Measurements from ENCODE around the gene ITGBL1.

Gene ITGBL1

GRCh38 chr13:101515504-101515903 lies 63.0 kb downstream of the ITGBL1 start:
- H3K36me3 ChIP-seq: no peaks in the 10 kb centered on the region
- H3K9me3 ChIP-seq (ENCODE audit: severe bottlenecking): no peaks in the 10 kb centered on the region
- no peak for TF ChIP-seq CTCF (IDR thresholded peaks at IDR 0.05; ENCODE audit: low read depth, low read length)
- no peak overlapping the region for H3K4me3 ChIP-seq (ENCODE audit: low read depth, low read length)
- no peak overlapping the region for H3K27ac ChIP-seq
- DNase-seq: no peak
- H3K27me3 ChIP-seq (ENCODE audit: insufficient read depth, low read depth, severe bottlenecking): no peaks in the 10 kb centered on the region

GRCh38 chr13:101516262-101516661 lies 63.8 kb downstream of the ITGBL1 start:
- Histone ChIP-seq H3K4me3 (ENCODE audit: low read depth, low read length) (no peak overlapping the region), H3K9me3 (ENCODE audit: severe bottlenecking) (no peaks in the 10 kb centered on the region), H3K27ac (no peak overlapping the region), H3K27me3 (ENCODE audit: insufficient read depth, low read depth, severe bottlenecking) (no peaks in the 10 kb centered on the region), H3K36me3 (no peaks in the 10 kb centered on the region)
- TF ChIP-seq CTCF (IDR thresholded peaks at IDR 0.05; ENCODE audit: low read depth, low read length): no peak
- no peak for DNase-seq

GRCh38 chr13:101520672-101521071 lies 68.2 kb downstream of the ITGBL1 start:
- Histone ChIP-seq H3K27ac (no peak overlapping the region), H3K36me3 (no peaks in the 10 kb centered on the region), H3K9me3 (ENCODE audit: severe bottlenecking) (no peaks in the 10 kb centered on the region), H3K27me3 (ENCODE audit: insufficient read depth, low read depth, severe bottlenecking) (no peaks in the 10 kb centered on the region), H3K4me3 (ENCODE audit: low read depth, low read length) (no peak overlapping the region)
- no peak for TF ChIP-seq CTCF (IDR thresholded peaks at IDR 0.05; ENCODE audit: low read depth, low read length)
- no peak for DNase-seq

GRCh38 chr13:101521371-101521770 lies 68.9 kb downstream of the ITGBL1 start:
- no peak overlapping the region for H3K4me3 ChIP-seq (ENCODE audit: low read depth, low read length)
- H3K27ac ChIP-seq: no peak overlapping the region
- no peaks in the 10 kb centered on the region for H3K27me3 ChIP-seq (ENCODE audit: insufficient read depth, low read depth, severe bottlenecking)
- H3K9me3 ChIP-seq (ENCODE audit: severe bottlenecking): no peaks in the 10 kb centered on the region
- H3K36me3 ChIP-seq: no peaks in the 10 kb centered on the region
- TF ChIP-seq CTCF (IDR thresholded peaks at IDR 0.05; ENCODE audit: low read depth, low read length): no peak
- DNase-seq: no peak

- H3K27me3 ChIP-seq (ENCODE audit: insufficient read depth, low read depth, severe bottlenecking): no peaks in the 10 kb centered on the region
- H3K9me3 ChIP-seq (ENCODE audit: severe bottlenecking): no peaks in the 10 kb centered on the region
- no peak for DNase-seq
- H3K27ac ChIP-seq: no peak overlapping the region
- no peak overlapping the region for H3K4me3 ChIP-seq (ENCODE audit: low read depth, low read length)
- no peak for TF ChIP-seq CTCF (IDR thresholded peaks at IDR 0.05; ENCODE audit: low read depth, low read length)
- no peaks in the 10 kb centered on the region for H3K36me3 ChIP-seq
These were observed 70.1 kb downstream of the ITGBL1 start for GRCh38 chr13:101522607-101523006.

Data from WERI-Rb-1 (cell line).